Measurements from ENCODE around the gene PC. TPM values are rescaled to one million over a fixed set of nuclear protein-coding genes. Genes with fewer than 3 reads are reported as not detected.
A peak's percentile ranks its signal among the peaks of the same experiment; 100 is the strongest.

Gene PC
- total and polyA plus RNA-seq, 2 donors (not counting 3 experiments of a cell fraction or from before 2014, with no cell fraction given) = 5.5 to 17.5 TPM

DNA sequence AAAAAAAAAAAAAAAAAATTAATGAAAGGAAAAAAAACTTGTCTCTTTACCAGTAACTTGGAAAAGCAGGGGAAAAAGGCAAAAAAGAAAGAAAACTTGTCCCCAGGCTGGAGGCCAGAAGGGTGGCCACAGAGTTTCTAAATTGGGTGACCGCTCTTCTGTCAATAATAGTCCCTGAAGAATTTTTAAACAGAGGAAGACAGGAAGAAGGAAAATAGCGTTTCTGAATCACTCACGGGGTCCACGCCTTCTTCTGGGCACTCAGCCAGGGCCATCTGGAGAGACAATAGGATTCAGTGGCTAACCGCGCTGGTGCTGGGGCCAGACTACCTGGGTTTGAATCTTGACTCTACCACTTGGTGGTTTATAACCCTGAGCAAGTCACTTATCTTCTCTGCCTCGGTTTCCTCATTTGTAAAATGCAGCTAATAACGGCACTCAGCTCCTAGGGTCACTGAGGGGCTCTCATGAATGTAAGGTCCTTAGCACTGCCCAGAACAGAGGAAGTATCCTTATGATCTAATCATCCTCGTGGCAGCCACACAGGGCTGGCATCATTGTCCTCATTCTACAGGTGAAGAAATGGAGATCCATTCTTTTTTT lies 23.9 kb upstream of the PC start:
- peaks cover 6% of the 10 kb centered on the region for H3K4me1 ChIP-seq (ENCODE audit: control insufficient read depth, extremely low read depth, insufficient read depth, low read length)
- TF ChIP-seq, protein P1, sequence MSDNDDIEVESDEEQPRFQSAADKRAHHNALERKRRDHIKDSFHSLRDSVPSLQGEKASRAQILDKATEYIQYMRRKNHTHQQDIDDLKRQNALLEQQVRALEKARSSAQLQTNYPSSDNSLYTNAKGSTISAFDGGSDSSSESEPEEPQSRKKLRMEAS (IDR thresholded peaks at IDR 0.05; ENCODE audit: insufficient read depth, insufficient read length) = no peak
- TF ChIP-seq MYC (IDR thresholded peaks at IDR 0.05; ENCODE audit: low read depth, low read length) (no peak), POLR2AphosphoS5 (IDR thresholded peaks at IDR 0.05; ENCODE audit: insufficient read depth, low read depth, low read length) (peak; percentile 70), GATA2 (IDR thresholded peaks at IDR 0.05; ENCODE audit: insufficient read depth, insufficient read length, low read depth, low read length) (no peak), FOS (IDR thresholded peaks at IDR 0.05; ENCODE audit: borderline replicate concordance, insufficient read depth, low read length) (peak; percentile 69), JUN (IDR thresholded peaks at IDR 0.05; ENCODE audit: borderline replicate concordance, insufficient read depth, insufficient read length, low read depth) (peak; percentile 51), EZH2 (IDR thresholded peaks at IDR 0.05; ENCODE audit: borderline replicate concordance, low read depth, low read length, severe bottlenecking) (no peak), POLR2A (IDR thresholded peaks at IDR 0.05; ENCODE audit: low read depth, low read length) (peak; percentile 19)
- TF ChIP-seq, protein P2, sequence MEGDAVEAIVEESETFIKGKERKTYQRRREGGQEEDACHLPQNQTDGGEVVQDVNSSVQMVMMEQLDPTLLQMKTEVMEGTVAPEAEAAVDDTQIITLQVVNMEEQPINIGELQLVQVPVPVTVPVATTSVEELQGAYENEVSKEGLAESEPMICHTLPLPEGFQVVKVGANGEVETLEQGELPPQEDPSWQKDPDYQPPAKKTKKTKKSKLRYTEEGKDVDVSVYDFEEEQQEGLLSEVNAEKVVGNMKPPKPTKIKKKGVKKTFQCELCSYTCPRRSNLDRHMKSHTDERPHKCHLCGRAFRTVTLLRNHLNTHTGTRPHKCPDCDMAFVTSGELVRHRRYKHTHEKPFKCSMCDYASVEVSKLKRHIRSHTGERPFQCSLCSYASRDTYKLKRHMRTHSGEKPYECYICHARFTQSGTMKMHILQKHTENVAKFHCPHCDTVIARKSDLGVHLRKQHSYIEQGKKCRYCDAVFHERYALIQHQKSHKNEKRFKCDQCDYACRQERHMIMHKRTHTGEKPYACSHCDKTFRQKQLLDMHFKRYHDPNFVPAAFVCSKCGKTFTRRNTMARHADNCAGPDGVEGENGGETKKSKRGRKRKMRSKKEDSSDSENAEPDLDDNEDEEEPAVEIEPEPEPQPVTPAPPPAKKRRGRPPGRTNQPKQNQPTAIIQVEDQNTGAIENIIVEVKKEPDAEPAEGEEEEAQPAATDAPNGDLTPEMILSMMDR (IDR thresholded peaks at IDR 0.05; ENCODE audit: extremely low read depth in 1 of 2, insufficient read depth in 1 of 2, low read depth in 1 of 2, low read length in 2 of 2) = no peak
- no peaks in the 10 kb centered on the region for H3K9me3 ChIP-seq (replicated peaks; ENCODE audit: control insufficient read depth, insufficient read depth, low read length)
- dilution Hi-C loops (cut with MboI; ENCODE audit: extremely low pct_ligation_motif_present, low sequenced_read_pairs) = no loop called here
- H3K79me2 ChIP-seq (ENCODE audit: control insufficient read depth, insufficient read depth, low read length) = no peaks in the 10 kb centered on the region
- peak overlapping the region; percentile 3 for H3K4me2 ChIP-seq (ENCODE audit: insufficient read depth, low read length)
- no peaks in the 10 kb centered on the region for H3K9me1 ChIP-seq (replicated peaks; ENCODE audit: control insufficient read depth, extremely low read depth, insufficient read depth, low read length)
- H3K4me3 ChIP-seq (replicated peaks in 1 of 3; ENCODE audit: insufficient read depth in 1 of 3, low read depth in 1 of 3, low read length in 3 of 3) = no peak overlapping the region
- FAIRE-seq (peak; percentile 98), DNase-seq (ENCODE audit: low read depth, low spot score) (peak; percentile 93)
- no TSS peak for BruUV-seq (replicated peaks)
- POLR2A ChIA-PET = interaction anchor here (0.7 kb wide), 1 partner anchor 163 kb away, joined by 3 read pairs; no protein-coding TSS in a partner anchor
- no peaks in the 10 kb centered on the region for H3K27me3 ChIP-seq (ENCODE audit: control insufficient read depth in 2 of 2, insufficient read depth in 2 of 2, low read length in 2 of 2)
- CTCF ChIA-PET = no interaction called here
- intact Hi-C loops (cut with micrococcal nuclease) = loop anchor here (5.0 kb wide), 1 partner anchor 40 kb away; the partner anchor contains the start of gene SYT12
- no peak overlapping the region for H2AFZ ChIP-seq (ENCODE audit: low read depth, low read length)
- no peaks in the 10 kb centered on the region for H3K36me3 ChIP-seq (ENCODE audit: control insufficient read depth in 2 of 2, extremely low read depth in 1 of 2, insufficient read depth in 2 of 2, low read length in 2 of 2)
- H4K20me1 ChIP-seq (replicated peaks; ENCODE audit: control insufficient read depth, extremely low read depth, insufficient read depth, low read length) = no peaks in the 10 kb centered on the region
- no peak overlapping the region for H3K9ac ChIP-seq (replicated peaks; ENCODE audit: extremely low read depth, insufficient read depth, low read length)
- no peak overlapping the region for H3K27ac ChIP-seq (ENCODE audit: insufficient read depth, low read depth, low read length)

Measured in endothelial cell of umbilical vein (primary cell).